Tibial artery (tissue), 4 donors: ENCODE results near the gene DDX20.

Source experiments
- DNase-seq, 2 donors: peaks; one replicate each; pipeline ENCODE4 v3.0.0-alpha.2; 2019
- H3K27ac ChIP-seq, 2 donors: fragments of 200-600 bp; sonication (generic) in 1 of 2; 1 replicate in 1 of 2; 2 replicates in 1 of 2; pipeline ENCODE4 v1.5.1; 2018 to 2019; ENCODE audit warnings: mild to moderate bottlenecking in 1 of 2
- H3K27me3 ChIP-seq, 2 donors: fragments of 200-600 bp; sonication (generic) in 1 of 2; one replicate each; pipeline versions ENCODE4 v1.5.1 to v1.6.0; 2016 to 2019
- H3K36me3 ChIP-seq, 3 donors: fragments of 200-600 bp; sonication (generic) in 2 of 3; one replicate each; pipeline ENCODE4 v1.5.1; 2016 to 2019; ENCODE audit warnings: mild to moderate bottlenecking in 2 of 3
- H3K4me1 ChIP-seq, 4 donors: fragments of 200-600 bp; sonication (generic) in 2 of 4; 1 replicate in 3 of 4; 2 replicates in 1 of 4; pipeline ENCODE4 v1.5.1; 2016 to 2019
- H3K4me3 ChIP-seq, 2 donors: fragments of 200-600 bp; sonication (generic) in 1 of 2; 1 replicate in 1 of 2; 2 replicates in 1 of 2; pipeline ENCODE4 v1.5.1; 2018 to 2019; ENCODE audit warnings: mild to moderate bottlenecking in 2 of 2
- H3K9me3 ChIP-seq, 3 donors: fragments of 200-600 bp; sonication (generic) in 1 of 3; one replicate each; pipeline ENCODE4 v1.5.1; 2016 to 2019
- intact Hi-C: fragments of 100-400 bp; cut with DNase I; formaldehyde crosslinking; loops from one replicate; pipeline ENCODE4 v1.15.0; 2023; ENCODE audit warnings: low total_unique reads
- TF ChIP-seq, protein P1 (sequence below), 2 experiments: fragments of 200-600 bp in 1 of 2; fragments of 450-650 bp in 1 of 2; IDR thresholded peaks; one replicate each; pipeline ENCODE4 v1.5.1; 2017 to 2019; ENCODE audit warnings: antibody characterized with exemption in 2 of 2, mild to moderate bottlenecking in 1 of 2, moderate library complexity in 1 of 2

DDX20 gene

DNA sequence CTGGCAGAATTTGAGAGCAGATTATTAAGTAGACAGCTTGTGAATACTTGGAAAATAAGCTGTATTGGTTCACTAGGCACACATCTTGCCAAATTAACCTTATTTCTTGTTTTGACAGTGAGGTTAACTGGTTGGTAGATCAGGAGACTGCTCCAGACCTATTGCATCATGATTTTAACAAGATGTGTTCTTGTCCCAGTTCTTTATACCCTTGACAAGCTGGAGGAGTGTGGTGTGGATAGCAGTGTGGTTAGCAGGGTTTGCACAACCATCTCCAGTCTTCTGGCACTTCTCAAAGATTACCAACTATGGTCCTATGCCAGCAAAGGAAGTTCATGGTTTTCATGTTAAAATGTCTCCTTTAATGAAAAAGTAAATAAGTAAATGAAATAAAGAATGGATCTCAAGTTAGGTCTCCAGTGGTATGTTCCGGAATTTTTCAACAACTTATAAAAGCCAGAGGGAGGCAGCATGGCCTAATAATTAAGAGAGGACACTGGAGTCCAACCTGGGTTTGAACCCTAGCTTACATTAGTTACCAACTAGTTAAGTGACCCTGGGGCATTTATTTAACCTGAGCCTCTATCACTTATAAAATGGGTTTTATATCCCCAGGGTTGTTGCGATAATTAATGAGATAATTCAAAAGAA is 34.1 kb downstream of the DDX20 start:
- Histone ChIP-seq H3K4me1 (no peaks in the 10 kb centered on the region), H3K27me3 (no peaks in the 10 kb centered on the region), H3K9me3 (no peaks in the 10 kb centered on the region), H3K27ac (no peak overlapping the region), H3K36me3 (no peaks in the 10 kb centered on the region), H3K4me3 (no peak overlapping the region)
- peak in 1 of 2 donors; percentile 10 for DNase-seq
- intact Hi-C loops, result loop anchor here (10.0 kb wide), 1 partner anchor 205 kb away; no protein-coding TSS in a partner anchor
- TF ChIP-seq, protein P1, sequence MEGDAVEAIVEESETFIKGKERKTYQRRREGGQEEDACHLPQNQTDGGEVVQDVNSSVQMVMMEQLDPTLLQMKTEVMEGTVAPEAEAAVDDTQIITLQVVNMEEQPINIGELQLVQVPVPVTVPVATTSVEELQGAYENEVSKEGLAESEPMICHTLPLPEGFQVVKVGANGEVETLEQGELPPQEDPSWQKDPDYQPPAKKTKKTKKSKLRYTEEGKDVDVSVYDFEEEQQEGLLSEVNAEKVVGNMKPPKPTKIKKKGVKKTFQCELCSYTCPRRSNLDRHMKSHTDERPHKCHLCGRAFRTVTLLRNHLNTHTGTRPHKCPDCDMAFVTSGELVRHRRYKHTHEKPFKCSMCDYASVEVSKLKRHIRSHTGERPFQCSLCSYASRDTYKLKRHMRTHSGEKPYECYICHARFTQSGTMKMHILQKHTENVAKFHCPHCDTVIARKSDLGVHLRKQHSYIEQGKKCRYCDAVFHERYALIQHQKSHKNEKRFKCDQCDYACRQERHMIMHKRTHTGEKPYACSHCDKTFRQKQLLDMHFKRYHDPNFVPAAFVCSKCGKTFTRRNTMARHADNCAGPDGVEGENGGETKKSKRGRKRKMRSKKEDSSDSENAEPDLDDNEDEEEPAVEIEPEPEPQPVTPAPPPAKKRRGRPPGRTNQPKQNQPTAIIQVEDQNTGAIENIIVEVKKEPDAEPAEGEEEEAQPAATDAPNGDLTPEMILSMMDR (IDR thresholded peaks at IDR 0.05), result peak; percentile 11 to 38

DNA sequence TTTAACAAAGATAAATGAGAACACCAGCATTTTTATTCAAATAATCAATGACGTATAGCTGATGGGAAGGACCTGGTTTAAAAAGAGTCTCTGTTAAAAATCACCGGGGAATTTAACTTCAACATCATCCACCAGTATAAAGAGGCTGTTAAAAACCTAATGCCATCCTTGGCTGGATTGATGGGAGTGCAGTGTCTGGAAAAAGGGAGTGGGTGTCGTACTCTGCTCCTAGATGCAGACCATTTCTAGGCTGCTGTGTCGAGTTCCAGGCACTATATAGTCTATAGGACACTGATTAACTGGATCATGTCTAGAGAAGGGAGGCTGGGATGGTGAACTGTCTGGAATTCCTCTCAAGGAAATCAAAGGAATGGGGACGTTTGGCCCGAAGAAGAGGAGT is 36.1 kb downstream of the DDX20 start:
- H3K4me3 ChIP-seq, result no peak overlapping the region
- H3K4me1 ChIP-seq, result no peaks in the 10 kb centered on the region
- H3K27ac ChIP-seq, result no peak overlapping the region
- intact Hi-C loops, result loop anchor here (10.0 kb wide), 1 partner anchor 203 kb away; no protein-coding TSS in a partner anchor
- H3K27me3 ChIP-seq, result no peaks in the 10 kb centered on the region
- DNase-seq, result no peak
- H3K9me3 ChIP-seq, result no peaks in the 10 kb centered on the region
- TF ChIP-seq, protein P1 (IDR thresholded peaks at IDR 0.05), result no peak
- H3K36me3 ChIP-seq, result no peaks in the 10 kb centered on the region

DNA sequence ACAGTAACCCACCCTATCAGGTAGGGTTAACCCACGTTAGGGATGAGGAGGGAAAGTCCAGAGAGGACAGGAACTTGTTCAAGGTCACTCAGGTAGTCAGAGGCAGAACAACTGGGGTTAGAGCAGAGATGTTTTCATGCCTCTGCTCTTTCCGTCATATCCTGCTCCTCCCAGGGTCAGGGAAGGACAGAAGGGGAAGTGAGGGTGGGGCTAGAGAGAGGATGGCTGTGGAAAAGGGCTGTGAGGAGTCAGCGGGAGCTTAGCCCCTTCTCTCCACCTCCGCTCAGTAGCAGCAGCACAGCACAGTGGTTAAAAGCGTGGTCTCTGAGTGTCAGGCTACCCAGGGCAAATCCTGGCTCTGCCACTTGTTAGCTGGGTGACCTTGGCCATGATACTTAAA is 36.5 kb downstream of the DDX20 start:
- Histone ChIP-seq H3K4me1 (no peaks in the 10 kb centered on the region), H3K27me3 (no peaks in the 10 kb centered on the region), H3K36me3 (no peaks in the 10 kb centered on the region), H3K27ac (no peak overlapping the region), H3K4me3 (no peak overlapping the region), H3K9me3 (no peaks in the 10 kb centered on the region)
- intact Hi-C loops, result loop anchor here (10.0 kb wide), 1 partner anchor 203 kb away; no protein-coding TSS in a partner anchor
- TF ChIP-seq, protein P1 (IDR thresholded peaks at IDR 0.05), result no peak
- no peak for DNase-seq

DNA sequence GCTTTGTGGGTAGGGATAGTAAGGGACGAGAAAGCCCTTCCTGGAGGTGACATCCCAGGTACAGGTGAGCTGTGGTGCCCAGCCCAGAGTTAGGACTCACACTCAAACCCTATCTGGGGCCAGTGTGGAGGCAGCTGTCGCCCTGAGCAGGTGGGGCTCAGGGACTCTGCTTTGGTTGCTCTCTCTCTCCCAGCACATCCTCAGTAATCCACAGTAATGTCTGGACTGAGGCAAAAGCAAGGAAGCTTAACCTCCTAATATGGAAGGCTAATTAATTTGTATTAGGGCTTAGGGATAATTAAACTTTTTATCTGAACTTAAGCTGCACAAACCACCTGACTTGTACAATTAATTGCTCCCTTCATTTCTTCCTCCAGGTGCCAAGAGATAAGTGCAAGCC is 38.2 kb downstream of the DDX20 start:
- no peaks in the 10 kb centered on the region for H3K36me3 ChIP-seq
- no peaks in the 10 kb centered on the region for H3K4me1 ChIP-seq
- no peaks in the 10 kb centered on the region for H3K9me3 ChIP-seq
- no peaks in the 10 kb centered on the region for H3K27me3 ChIP-seq
- intact Hi-C loops, result loop anchor here (10.0 kb wide), 1 partner anchor 201 kb away; no protein-coding TSS in a partner anchor
- no peak overlapping the region for H3K4me3 ChIP-seq
- peak in 1 of 2 donors; percentile 3 for DNase-seq
- TF ChIP-seq, protein P1 (IDR thresholded peaks at IDR 0.05), result no peak
- no peak overlapping the region for H3K27ac ChIP-seq

DNA sequence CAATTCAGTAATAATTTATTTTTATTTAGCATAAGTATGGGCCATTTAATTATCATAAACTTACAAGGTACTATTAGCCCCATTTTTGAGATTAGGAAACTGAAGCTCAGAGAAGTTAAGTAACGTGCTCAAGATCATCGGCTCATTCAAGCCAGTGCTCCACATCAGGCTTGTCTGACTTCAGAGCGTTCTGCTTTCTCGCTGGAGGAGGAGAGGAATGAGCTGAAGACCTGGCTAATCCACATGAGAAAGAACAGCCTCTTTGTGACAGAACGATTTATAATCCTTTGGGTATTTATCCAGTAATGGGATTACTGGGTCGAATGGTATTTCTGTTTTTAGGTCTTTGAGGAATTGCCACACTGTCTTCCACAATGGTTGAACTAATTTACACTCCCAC is 39.7 kb downstream of the DDX20 start:
- DNase-seq, result peak in 1 of 2 donors; percentile 10
- intact Hi-C loops, result loop anchor here (10.0 kb wide), 1 partner anchor 199 kb away; no protein-coding TSS in a partner anchor
- Histone ChIP-seq H3K4me1 (no peaks in the 10 kb centered on the region), H3K4me3 (no peak overlapping the region), H3K27ac (no peak overlapping the region), H3K36me3 (no peaks in the 10 kb centered on the region), H3K9me3 (no peaks in the 10 kb centered on the region), H3K27me3 (no peaks in the 10 kb centered on the region)
- TF ChIP-seq, protein P1 (IDR thresholded peaks at IDR 0.05), result no peak
